Panc1 (cell line): ENCODE measurements around the gene IFNA21. TPM values are rescaled to one million over a fixed set of nuclear protein-coding genes. Genes with fewer than 3 reads are reported as not detected.
A peak's percentile ranks its signal among the peaks of the same experiment; 100 is the strongest.
"Not testable (repeated sequence)": the region's sequence is repeated elsewhere in the genome, so short reads cannot be mapped to it uniquely, and the experiment has no call there.

Experiments
- ATAC-seq: fragments of 200-7000 bp; cut with Tn5 transposase; 2 replicates; pipeline ENCODE4 v1.9.1; 2020; ENCODE audit warnings: mild to moderate bottlenecking, moderate library complexity
- BruUV-seq: library from RNA; stranded (reverse); fragments of 400-500 nt; replicated peaks from 2 replicates; lab custom pipeline; 2021; lab: Mats Ljungman, UMichigan
- CTCF ChIA-PET: fragments of 300-600 bp; sonication (Branson Sonifier 250); formaldehyde crosslinking; loops from one replicate; lab custom pipeline; 2022; ENCODE audit warnings: antibody characterized with exemption; lab: Charles Lee
- POLR2A ChIA-PET: fragments of 300-600 bp; sonication (Branson Sonifier 250); formaldehyde crosslinking; loops from one replicate; lab custom pipeline; 2022; ENCODE audit warnings: antibody characterized with exemption; lab: Charles Lee
- DNase-seq: peaks from one replicate; pipeline ENCODE4 v3.0.0-alpha.2; 2010; ENCODE audit warnings: low read depth, low spot score
- H3K27ac ChIP-seq: 2 replicates; pipeline ENCODE4 v1.5.1; 2011; ENCODE audit warnings: mild to moderate bottlenecking, low read length, inconsistent platforms
- H3K27me3 ChIP-seq: fragments of 200-500 bp; sonication (Bioruptor generic); 2 replicates; pipeline ENCODE4 v1.6.0; 2014; ENCODE audit warnings: low read length, inconsistent platforms; ENCODE audit not compliant: control insufficient read depth, insufficient read depth
- H3K36me3 ChIP-seq: fragments of 200-500 bp; sonication (Bioruptor generic); 2 replicates; pipeline ENCODE4 v1.5.1; 2014; ENCODE audit warnings: inconsistent platforms, mild to moderate bottlenecking, low read length, moderate library complexity; ENCODE audit not compliant: control insufficient read depth, insufficient read depth
- H3K4me1 ChIP-seq: 2 replicates; pipeline ENCODE4 v1.5.1; 2011; ENCODE audit warnings: inconsistent platforms, mild to moderate bottlenecking, low read length, moderate library complexity; ENCODE audit not compliant: control insufficient read depth, insufficient read depth
- H3K4me3 ChIP-seq, 2 experiments: 2 replicates each; pipeline ENCODE4 v1.5.1; 2011 to 2012; ENCODE audit warnings: low read depth in 2 of 2, low read length in 2 of 2, mild to moderate bottlenecking in 2 of 2, inconsistent platforms in 1 of 2, moderate library complexity in 1 of 2
- H3K9me3 ChIP-seq: fragments of 200-500 bp; sonication (Bioruptor generic); 2 replicates; pipeline ENCODE4 v1.5.1; 2014; ENCODE audit warnings: low read depth, mild to moderate bottlenecking, inconsistent platforms, low read length, moderate library complexity; ENCODE audit not compliant: control insufficient read depth, insufficient read depth
- POLR2AphosphoS5 ChIP-seq: IDR thresholded peaks from 2 replicates; pipeline ENCODE4 v1.6.1; 2012; ENCODE audit warnings: mild to moderate bottlenecking, low read depth, low read length, moderate library complexity
- SIN3A ChIP-seq: IDR thresholded peaks from 2 replicates; pipeline ENCODE4 v1.6.1; 2012; ENCODE audit warnings: low read depth, mild to moderate bottlenecking, low read length, moderate library complexity, borderline replicate concordance; ENCODE audit not compliant: insufficient read depth
- TCF7L2 ChIP-seq: IDR thresholded peaks from 2 replicates; pipeline ENCODE4 v1.6.1; 2011; ENCODE audit warnings: mild to moderate bottlenecking, low read depth, low read length, inconsistent platforms
- in situ Hi-C: cut with HindIII; loops from 2 replicates; pipeline ENCODE4 v1.10.0; 2016; ENCODE audit warnings: low sequenced_read_pairs, low pct_unique_long_range_greater_than_20kb
- intact Hi-C: fragments of 100-400 bp; cut with micrococcal nuclease; formaldehyde crosslinking; loops from one replicate; pipeline ENCODE4 v1.10.0; 2022; ENCODE audit not compliant: unreplicated experiment
- total RNA-seq: library from RNA; stranded (reverse); gene quantifications from one replicate; pipeline ENCODE4 v1.2.1, GENCODE V29; 2021; ENCODE audit not compliant: unreplicated experiment
- TF ChIP-seq, protein P1 (sequence below): fragments of 450-650 bp; IDR thresholded peaks from 2 replicates; pipeline ENCODE4 v1.5.1; 2017; ENCODE audit warnings: mild to moderate bottlenecking
- TF ChIP-seq, protein P2 (sequence below), 2 experiments: IDR thresholded peaks; 2 replicates each; pipeline ENCODE4 v1.6.1; 2011 to 2012; ENCODE audit warnings: low read depth in 2 of 2, control low read depth in 1 of 2, low read length in 1 of 2, mild to moderate bottlenecking in 1 of 2, moderate library complexity in 1 of 2; ENCODE audit not compliant: insufficient read depth in 1 of 2

The IFNA21 gene
- total RNA-seq, 1 experiment from 2014 or later, result not detected

DNA sequence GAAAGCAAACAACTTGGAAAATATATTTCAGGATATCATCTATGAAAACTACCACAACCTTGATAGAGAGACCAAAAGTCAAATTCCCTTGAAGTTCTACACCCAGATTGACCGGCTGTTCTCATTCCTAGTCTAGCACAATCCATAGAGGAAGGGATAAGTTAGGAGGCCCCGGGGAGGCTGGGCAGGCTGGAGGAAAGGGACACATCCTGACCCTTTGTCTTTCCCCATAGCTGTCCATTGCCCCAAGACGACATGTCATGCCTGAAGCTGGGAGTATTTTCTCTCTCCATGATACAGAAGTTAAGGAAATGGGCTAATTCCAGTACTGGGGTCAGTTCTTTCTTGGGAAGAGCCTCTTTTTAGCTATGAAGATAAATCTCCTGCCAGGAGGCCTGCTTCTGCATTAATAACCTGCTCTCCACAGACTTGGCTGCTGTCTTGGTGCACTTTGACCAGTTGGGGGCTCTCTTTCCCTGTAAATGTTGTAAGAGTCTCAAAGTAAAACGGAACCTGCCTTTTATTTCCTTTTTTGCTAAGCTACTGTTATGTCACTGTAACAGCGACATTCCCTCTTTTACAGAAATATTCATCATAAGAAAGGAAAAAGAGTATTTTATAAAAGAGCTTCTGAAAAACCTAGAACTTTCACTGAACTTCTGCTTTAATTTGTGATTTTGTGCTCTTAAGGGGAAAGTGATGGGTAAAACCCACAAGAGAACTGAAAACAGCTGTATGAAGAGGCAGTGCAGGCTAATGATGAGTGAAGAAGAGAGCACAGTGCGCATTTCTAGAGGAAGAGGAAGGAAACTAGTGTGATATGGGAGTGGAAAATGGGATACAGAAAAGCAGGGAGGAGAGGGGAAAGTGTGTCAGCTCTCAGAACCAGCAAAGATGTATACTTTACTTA is 28.7 kb upstream of the IFNA21 start:
- POLR2A ChIA-PET, H3K27me3 ChIP-seq, H3K9me3 ChIP-seq, H3K4me3 ChIP-seq, H3K4me1 ChIP-seq, H3K27ac ChIP-seq, BruUV-seq, H3K36me3 ChIP-seq, in situ Hi-C loops, intact Hi-C loops: not testable (repeated sequence)
- ATAC-seq (peak; percentile 79; the same call in 1 of the 2 replicates), DNase-seq (peak; percentile 2)
- CTCF ChIA-PET, result interaction anchor here (0.6 kb wide), 1 partner anchor 131 kb away, joined by 4 read pairs; no protein-coding TSS in a partner anchor
- TF ChIP-seq, protein P1, sequence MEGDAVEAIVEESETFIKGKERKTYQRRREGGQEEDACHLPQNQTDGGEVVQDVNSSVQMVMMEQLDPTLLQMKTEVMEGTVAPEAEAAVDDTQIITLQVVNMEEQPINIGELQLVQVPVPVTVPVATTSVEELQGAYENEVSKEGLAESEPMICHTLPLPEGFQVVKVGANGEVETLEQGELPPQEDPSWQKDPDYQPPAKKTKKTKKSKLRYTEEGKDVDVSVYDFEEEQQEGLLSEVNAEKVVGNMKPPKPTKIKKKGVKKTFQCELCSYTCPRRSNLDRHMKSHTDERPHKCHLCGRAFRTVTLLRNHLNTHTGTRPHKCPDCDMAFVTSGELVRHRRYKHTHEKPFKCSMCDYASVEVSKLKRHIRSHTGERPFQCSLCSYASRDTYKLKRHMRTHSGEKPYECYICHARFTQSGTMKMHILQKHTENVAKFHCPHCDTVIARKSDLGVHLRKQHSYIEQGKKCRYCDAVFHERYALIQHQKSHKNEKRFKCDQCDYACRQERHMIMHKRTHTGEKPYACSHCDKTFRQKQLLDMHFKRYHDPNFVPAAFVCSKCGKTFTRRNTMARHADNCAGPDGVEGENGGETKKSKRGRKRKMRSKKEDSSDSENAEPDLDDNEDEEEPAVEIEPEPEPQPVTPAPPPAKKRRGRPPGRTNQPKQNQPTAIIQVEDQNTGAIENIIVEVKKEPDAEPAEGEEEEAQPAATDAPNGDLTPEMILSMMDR, result peak; percentile 54

DNA sequence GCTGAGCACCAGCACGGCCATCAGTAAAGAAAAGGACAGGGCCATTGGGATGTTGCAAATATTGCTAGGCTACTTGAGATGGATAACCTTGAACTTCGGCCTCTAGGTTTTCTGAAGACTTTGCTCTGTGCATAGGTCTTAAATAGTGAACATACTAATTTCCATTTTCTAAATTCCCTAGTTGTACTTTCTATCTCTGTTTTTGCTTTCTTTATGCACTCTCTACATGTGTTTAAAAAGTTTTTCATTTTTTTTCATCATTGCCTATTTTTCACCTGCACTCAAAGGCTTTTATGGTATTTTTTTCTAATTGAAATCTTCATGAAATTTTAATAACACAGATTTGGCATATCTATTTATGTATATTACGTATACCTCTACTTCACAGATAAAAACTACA is 21.0 kb upstream of the IFNA21 start, which contains the start of gene IFNA4:
Gene IFNA4, minus strand, starts transcription at position 101 of the 400 bp plus-strand sequence. Its CDS starts 56 bp downstream, at position 45.
- DNase-seq, intact Hi-C loops, H3K27me3 ChIP-seq, H3K36me3 ChIP-seq, H3K27ac ChIP-seq, POLR2A ChIA-PET, BruUV-seq, H3K4me1 ChIP-seq, H3K4me3 ChIP-seq, CTCF ChIA-PET, H3K9me3 ChIP-seq, ATAC-seq, in situ Hi-C loops: not testable (repeated sequence)

DNA sequence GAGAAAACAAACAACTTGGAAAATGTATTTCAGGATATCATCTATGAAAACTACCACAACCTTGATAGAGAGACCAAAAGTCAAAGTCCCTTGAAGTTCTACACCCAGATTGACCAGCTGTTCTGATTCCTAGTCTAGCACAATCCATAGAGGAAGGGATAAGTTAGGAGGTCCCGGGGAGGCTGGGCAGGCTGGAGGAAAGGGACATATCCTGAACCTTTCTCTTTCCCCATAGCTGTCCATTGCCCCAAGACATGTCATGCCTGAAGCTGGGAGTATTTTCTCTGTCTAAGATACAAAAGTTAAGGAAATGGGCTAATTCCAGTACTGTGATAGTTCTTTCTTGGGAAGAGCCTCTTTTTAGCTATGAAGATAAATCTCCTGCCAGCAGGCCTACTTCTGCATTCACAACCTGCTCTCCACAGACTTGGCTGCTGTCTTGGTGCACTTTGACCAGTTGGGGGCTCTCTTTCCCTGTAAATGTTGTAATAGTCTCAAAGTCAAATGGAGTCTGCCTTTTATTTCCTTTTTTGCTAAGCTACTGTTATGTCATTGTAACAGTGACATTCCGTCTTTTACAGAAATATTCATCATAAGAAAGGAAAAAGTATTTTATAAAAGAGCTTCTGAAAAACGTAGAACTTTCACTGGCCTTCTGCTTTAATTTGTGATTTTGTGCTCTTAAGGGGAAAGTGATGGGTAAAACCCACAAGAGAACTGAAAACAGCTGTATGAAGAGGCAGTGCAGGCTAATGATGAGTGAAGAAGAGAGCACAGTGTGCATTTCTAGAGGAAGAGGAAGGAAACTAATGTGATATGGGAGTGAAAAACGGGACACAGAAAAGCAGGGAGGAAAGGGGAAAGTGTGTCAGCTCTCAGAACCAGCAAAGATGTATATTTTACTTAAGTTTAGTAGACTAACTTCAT is 16.6 kb upstream of the IFNA21 start:
- H3K27me3 ChIP-seq, DNase-seq, H3K9me3 ChIP-seq, CTCF ChIA-PET, H3K4me3 ChIP-seq, intact Hi-C loops, H3K4me1 ChIP-seq, H3K27ac ChIP-seq, ATAC-seq, in situ Hi-C loops, H3K36me3 ChIP-seq, POLR2A ChIA-PET, BruUV-seq: not testable (repeated sequence)

DNA sequence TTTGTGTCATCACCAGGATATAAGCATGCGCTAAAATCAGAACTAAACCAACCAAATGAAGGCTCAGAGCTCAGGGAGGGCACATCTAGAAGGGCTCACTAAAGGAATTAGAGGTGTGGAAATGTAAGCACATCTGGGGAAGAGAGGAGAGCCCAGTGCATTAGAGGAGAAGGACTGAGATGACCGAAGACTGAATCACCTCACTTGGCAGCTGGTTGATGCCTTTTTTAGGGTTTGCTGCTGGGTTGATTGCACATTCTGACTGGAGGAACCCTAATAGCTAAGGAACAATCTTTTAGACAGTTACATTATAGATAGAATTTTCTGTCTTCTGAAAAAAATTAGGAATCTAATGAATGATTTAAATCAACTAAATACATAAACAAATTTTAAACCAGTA is 8.2 kb upstream of the IFNA21 start:
- ATAC-seq (no peak), DNase-seq (no peak)
- Histone ChIP-seq H3K27ac (no peak overlapping the region), H3K4me3 (no peak overlapping the region), H3K36me3 (no peaks in the 10 kb centered on the region), H3K9me3 (no peaks in the 10 kb centered on the region), H3K27me3 (no peaks in the 10 kb centered on the region), H3K4me1 (no peaks in the 10 kb centered on the region)
- POLR2A ChIA-PET, result no interaction called here
- in situ Hi-C loops (no loop called here), intact Hi-C loops (no loop called here)
- CTCF ChIA-PET, result no interaction called here
- TF ChIP-seq, protein P1, result no peak
- TF ChIP-seq POLR2AphosphoS5, result no peak
- TF ChIP-seq, protein P2, sequence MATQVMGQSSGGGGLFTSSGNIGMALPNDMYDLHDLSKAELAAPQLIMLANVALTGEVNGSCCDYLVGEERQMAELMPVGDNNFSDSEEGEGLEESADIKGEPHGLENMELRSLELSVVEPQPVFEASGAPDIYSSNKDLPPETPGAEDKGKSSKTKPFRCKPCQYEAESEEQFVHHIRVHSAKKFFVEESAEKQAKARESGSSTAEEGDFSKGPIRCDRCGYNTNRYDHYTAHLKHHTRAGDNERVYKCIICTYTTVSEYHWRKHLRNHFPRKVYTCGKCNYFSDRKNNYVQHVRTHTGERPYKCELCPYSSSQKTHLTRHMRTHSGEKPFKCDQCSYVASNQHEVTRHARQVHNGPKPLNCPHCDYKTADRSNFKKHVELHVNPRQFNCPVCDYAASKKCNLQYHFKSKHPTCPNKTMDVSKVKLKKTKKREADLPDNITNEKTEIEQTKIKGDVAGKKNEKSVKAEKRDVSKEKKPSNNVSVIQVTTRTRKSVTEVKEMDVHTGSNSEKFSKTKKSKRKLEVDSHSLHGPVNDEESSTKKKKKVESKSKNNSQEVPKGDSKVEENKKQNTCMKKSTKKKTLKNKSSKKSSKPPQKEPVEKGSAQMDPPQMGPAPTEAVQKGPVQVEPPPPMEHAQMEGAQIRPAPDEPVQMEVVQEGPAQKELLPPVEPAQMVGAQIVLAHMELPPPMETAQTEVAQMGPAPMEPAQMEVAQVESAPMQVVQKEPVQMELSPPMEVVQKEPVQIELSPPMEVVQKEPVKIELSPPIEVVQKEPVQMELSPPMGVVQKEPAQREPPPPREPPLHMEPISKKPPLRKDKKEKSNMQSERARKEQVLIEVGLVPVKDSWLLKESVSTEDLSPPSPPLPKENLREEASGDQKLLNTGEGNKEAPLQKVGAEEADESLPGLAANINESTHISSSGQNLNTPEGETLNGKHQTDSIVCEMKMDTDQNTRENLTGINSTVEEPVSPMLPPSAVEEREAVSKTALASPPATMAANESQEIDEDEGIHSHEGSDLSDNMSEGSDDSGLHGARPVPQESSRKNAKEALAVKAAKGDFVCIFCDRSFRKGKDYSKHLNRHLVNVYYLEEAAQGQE (IDR thresholded peaks at IDR 0.05; ENCODE audit: insufficient read depth in 1 of 2, low read depth in 2 of 2, low read length in 1 of 2), result no peak
- no peak for TF ChIP-seq SIN3A
- no peak for TF ChIP-seq TCF7L2
- no TSS peak for BruUV-seq
